ENCODE data around the gene ZNF839. TPM values are rescaled to one million over a fixed set of nuclear protein-coding genes. Genes with fewer than 3 reads are reported as not detected.

Gene ZNF839
- total and polyA plus RNA-seq, 2 of the 4 experiments (the other 2 are of a cell fraction) = 5.7 to 10.7 TPM

DNA sequence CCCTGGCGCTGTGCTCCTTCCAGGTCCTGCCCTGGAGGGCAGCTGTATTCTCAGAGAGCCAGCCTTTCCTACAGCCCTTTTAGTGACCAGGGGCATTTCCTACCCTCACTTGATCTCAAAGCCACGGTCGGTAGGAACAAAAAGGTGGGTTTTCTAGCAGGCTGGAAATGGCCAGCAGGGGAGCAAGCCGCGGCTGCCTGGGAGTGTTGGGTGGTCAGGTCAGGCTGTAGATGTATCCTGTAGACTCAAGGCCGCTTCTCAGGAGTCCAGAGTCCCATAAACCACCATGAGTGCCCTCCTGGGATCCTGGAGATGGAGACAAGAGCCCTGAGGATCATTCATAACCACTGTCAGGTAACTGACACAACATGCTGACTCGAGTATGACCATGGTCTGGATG is 24.5 kb downstream of the ZNF839 start:
- no peak overlapping the region for H3K4me3 ChIP-seq (ENCODE audit: insufficient read depth, low read depth, low read length)
- no peak overlapping the region for H4K5ac ChIP-seq (ENCODE audit: low read depth, low read length)
- peaks cover 51% of the 10 kb centered on the region for H3K36me3 ChIP-seq (ENCODE audit: control insufficient read depth, insufficient read depth, low read length)
- no peak overlapping the region for H3K4ac ChIP-seq (ENCODE audit: low read depth, low read length)
- H3K9ac ChIP-seq (ENCODE audit: low read depth, low read length) = no peak overlapping the region
- no peak overlapping the region for H4K8ac ChIP-seq (ENCODE audit: low read depth in 2 of 2, low read length in 2 of 2)
- no peak overlapping the region for H4K91ac ChIP-seq (ENCODE audit: insufficient read depth, low read depth, low read length)
- no peak overlapping the region for H3K4me2 ChIP-seq (ENCODE audit: low read depth, low read length)
- H3K23ac ChIP-seq (ENCODE audit: low read depth, low read length) = no peak overlapping the region
- H4K20me1 ChIP-seq (ENCODE audit: insufficient read depth, low read length) = no peaks in the 10 kb centered on the region; the same call in 1 of the 2 replicates
- H2AK5ac ChIP-seq (ENCODE audit: low read depth, low read length) = no peak overlapping the region
- intact Hi-C loops (cut with micrococcal nuclease) (no loop called here), dilution Hi-C loops (cut with HindIII; ENCODE audit: low sequenced_read_pairs, unreplicated experiment) (no loop called here), in situ Hi-C loops (cut with MboI; ENCODE audit: low sequenced_read_pairs) (no loop called here)
- H3K27ac ChIP-seq (ENCODE audit: insufficient read depth, low read length) = no peak overlapping the region
- no peaks in the 10 kb centered on the region for H3K9me3 ChIP-seq (ENCODE audit: control insufficient read depth, insufficient read depth, low read length)
- H3K79me1 ChIP-seq (ENCODE audit: low read depth in 1 of 2, low read length in 2 of 2) = no peaks in the 10 kb centered on the region
- H2BK20ac ChIP-seq (ENCODE audit: low read depth, low read length) = no peak overlapping the region
- ATAC-seq (ENCODE audit: low read depth) = no peak
- H3K4me1 ChIP-seq (ENCODE audit: control insufficient read depth, insufficient read depth, low read length) = no peaks in the 10 kb centered on the region
- DNase-seq = no peak
- no peak overlapping the region for H2AK9ac ChIP-seq (replicated peaks; ENCODE audit: low read depth, low read length, poor library complexity)
- H3K14ac ChIP-seq (replicated peaks; ENCODE audit: low read depth, low read length) = no peak overlapping the region
- no peaks in the 10 kb centered on the region for H3K9me1 ChIP-seq (ENCODE audit: insufficient read depth, low read length)
- no peak overlapping the region for H3K56ac ChIP-seq (ENCODE audit: extremely low read depth, insufficient read depth, low read length)
- H2AFZ ChIP-seq (replicated peaks; ENCODE audit: low read length, poor library complexity) = no peak overlapping the region
- WGBS, 2 experiments (ENCODE audit: extremely low coverage in 2 of 2, insufficient read length in 1 of 2) = 100% methylated on average over 1 of the region's 7 CpGs; no CpG with 5 or more reads in 1 of the 2 experiments
- TF ChIP-seq SMC3 (IDR thresholded peaks at IDR 0.05; ENCODE audit: low read depth, low read length) (no peak), RFX5 (IDR thresholded peaks at IDR 0.05; ENCODE audit: low read depth, low read length) (no peak), CTCF (conservative IDR thresholded peaks at IDR 0.05; ENCODE audit: low read depth, low read length) (no peak)
- TF ChIP-seq, protein P1, sequence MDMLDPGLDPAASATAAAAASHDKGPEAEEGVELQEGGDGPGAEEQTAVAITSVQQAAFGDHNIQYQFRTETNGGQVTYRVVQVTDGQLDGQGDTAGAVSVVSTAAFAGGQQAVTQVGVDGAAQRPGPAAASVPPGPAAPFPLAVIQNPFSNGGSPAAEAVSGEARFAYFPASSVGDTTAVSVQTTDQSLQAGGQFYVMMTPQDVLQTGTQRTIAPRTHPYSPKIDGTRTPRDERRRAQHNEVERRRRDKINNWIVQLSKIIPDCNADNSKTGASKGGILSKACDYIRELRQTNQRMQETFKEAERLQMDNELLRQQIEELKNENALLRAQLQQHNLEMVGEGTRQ (IDR thresholded peaks at IDR 0.05; ENCODE audit: low read depth, low read length) = no peak
- BruUV-seq (replicated peaks) = no TSS peak
- H3K27me3 ChIP-seq (ENCODE audit: control insufficient read depth, insufficient read depth, low read length) = no peaks in the 10 kb centered on the region
- no peak overlapping the region for H2BK5ac ChIP-seq (ENCODE audit: low read depth, low read length, poor library complexity, severe bottlenecking)
- ChIA-PET CTCF (no interaction called here), POLR2A (ENCODE audit: unreplicated experiment) (no interaction called here)
- no peak overlapping the region for H2BK120ac ChIP-seq (ENCODE audit: low read depth, low read length)
- H2BK15ac ChIP-seq (ENCODE audit: low read depth, low read length) = no peak overlapping the region
- no peak overlapping the region for H3K18ac ChIP-seq (ENCODE audit: low read depth, low read length)

All from IMR-90 (cell line).